Prostate gland (tissue), 2 donors: ENCODE results near the gene DLGAP1. TPM values are rescaled to one million over a fixed set of nuclear protein-coding genes. Genes with fewer than 3 reads are reported as not detected.

Source experiments
- DNase-seq: peaks from one replicate; pipeline ENCODE4 v3.0.0-alpha.2; 2019; ENCODE audit warnings: low spot score
- H3K27ac ChIP-seq, 2 donors: fragments of 200-600 bp; sonication (generic); 2 replicates each; pipeline ENCODE4 v1.5.1; 2017 to 2019
- H3K27me3 ChIP-seq: fragments of 200-600 bp; sonication (generic); replicated peaks from 2 replicates; pipeline ENCODE4 v1.5.1; 2019; ENCODE audit not compliant: insufficient read depth
- H3K36me3 ChIP-seq, 2 donors: fragments of 200-600 bp; sonication (generic); 1 replicate in 1 of 2; 2 replicates in 1 of 2; pipeline versions ENCODE4 v1.5.1 to v1.8.1; 2017 to 2019
- H3K4me1 ChIP-seq: fragments of 200-600 bp; sonication (generic); replicated peaks from 2 replicates; pipeline ENCODE4 v1.5.1; 2019
- H3K4me3 ChIP-seq, 2 donors: fragments of 200-600 bp; sonication (generic); 2 replicates each; pipeline ENCODE4 v1.5.1; 2017 to 2019
- H3K9me3 ChIP-seq: fragments of 200-600 bp; sonication (generic); 2 replicates; pipeline ENCODE4 v1.5.1; 2017
- POLR2A ChIP-seq: fragments of 450-650 bp; IDR thresholded peaks from one replicate; pipeline ENCODE4 v1.6.1; 2016; ENCODE audit warnings: antibody characterized with exemption, mild to moderate bottlenecking
- POLR2AphosphoS5 ChIP-seq: sonication (generic); formaldehyde crosslinking; IDR thresholded peaks from one replicate; pipeline ENCODE4 v1.6.1; 2017; ENCODE audit warnings: antibody characterized with exemption
- WGBS: methylation state at CpG from one replicate; pipeline ENCODE4 v1.1.5; 2018; 5-methylcytosine and 5-hydroxymethylcytosine counted together
- intact Hi-C: fragments of 100-400 bp; cut with DNase I; formaldehyde crosslinking; loops from one replicate; pipeline ENCODE4 v1.14.2; 2022
- total RNA-seq, 2 donors: library from RNA; depleted of rRNA; stranded (reverse); fragments of >200 nt; gene quantifications; one replicate each; pipeline ENCODE4 v1.1.0, GENCODE V29; 2016
- TF ChIP-seq, protein P1 (sequence below), 4 experiments: fragments of 200-600 bp in 2 of 4; fragments of 450-650 bp in 2 of 4; sonication (generic) in 2 of 4; IDR thresholded peaks; 1 replicate in 3 of 4; 2 replicates in 1 of 4; pipeline ENCODE4 v1.5.1; 2016 to 2019; ENCODE audit warnings: antibody characterized with exemption in 4 of 4, mild to moderate bottlenecking in 2 of 4, moderate library complexity in 2 of 4

Gene DLGAP1
- total RNA-seq, 2 donors from 2014 or later: 42.2 to 66.7 TPM

DNA sequence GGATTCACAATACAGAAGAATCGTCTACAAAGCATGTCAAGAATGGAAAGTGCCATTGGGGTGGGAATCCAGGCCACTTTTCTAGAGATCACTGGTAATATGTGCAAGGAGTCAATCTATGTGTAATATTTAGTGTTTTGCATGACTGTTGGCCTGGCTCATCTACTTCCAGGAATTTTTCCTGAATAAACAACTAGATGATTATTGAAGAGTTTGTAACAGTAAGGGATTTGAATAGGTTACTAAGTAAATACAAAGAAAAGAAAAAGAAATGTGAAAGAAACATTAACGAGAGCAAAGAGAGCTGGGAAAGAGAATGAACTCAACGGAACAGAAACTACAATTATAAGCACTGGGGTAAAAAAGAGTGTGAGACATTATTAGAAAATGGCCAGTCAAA lies 599.1 kb downstream of the DLGAP1 start:
- intact Hi-C loops: no loop called here
- 80% methylated on average over 3 of the region's 3 CpGs for WGBS
- no peaks in the 10 kb centered on the region for H3K27me3 ChIP-seq
- H3K36me3 ChIP-seq: no peaks in the 10 kb centered on the region
- no peak overlapping the region for H3K4me3 ChIP-seq
- H3K27ac ChIP-seq: no peak overlapping the region
- DNase-seq: no peak
- TF ChIP-seq POLR2AphosphoS5 (no peak), POLR2A (no peak)
- TF ChIP-seq, protein P1, sequence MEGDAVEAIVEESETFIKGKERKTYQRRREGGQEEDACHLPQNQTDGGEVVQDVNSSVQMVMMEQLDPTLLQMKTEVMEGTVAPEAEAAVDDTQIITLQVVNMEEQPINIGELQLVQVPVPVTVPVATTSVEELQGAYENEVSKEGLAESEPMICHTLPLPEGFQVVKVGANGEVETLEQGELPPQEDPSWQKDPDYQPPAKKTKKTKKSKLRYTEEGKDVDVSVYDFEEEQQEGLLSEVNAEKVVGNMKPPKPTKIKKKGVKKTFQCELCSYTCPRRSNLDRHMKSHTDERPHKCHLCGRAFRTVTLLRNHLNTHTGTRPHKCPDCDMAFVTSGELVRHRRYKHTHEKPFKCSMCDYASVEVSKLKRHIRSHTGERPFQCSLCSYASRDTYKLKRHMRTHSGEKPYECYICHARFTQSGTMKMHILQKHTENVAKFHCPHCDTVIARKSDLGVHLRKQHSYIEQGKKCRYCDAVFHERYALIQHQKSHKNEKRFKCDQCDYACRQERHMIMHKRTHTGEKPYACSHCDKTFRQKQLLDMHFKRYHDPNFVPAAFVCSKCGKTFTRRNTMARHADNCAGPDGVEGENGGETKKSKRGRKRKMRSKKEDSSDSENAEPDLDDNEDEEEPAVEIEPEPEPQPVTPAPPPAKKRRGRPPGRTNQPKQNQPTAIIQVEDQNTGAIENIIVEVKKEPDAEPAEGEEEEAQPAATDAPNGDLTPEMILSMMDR (IDR thresholded peaks at IDR 0.05): no peak
- H3K4me1 ChIP-seq: no peaks in the 10 kb centered on the region
- H3K9me3 ChIP-seq: no peaks in the 10 kb centered on the region

DNA sequence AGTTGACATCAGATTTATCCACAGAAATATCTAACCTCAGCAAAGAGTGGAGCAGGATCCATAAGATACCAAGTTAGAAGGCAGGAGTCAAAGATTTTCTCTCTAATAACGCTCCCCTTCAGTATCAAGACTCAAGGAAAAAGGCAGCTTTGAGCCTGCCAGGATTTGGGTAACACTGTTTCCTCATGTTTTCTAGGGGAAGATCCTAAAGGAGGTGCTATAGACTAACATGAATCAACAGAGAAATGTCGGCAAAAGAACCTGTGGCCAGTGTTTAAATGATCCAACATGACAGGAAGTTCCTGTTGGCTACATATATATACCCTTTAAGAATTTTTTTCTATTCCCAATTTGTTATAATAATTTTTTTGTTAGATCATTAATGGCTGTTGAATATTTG lies 602.8 kb downstream of the DLGAP1 start:
- Histone ChIP-seq H3K4me3 (no peak overlapping the region), H3K9me3 (no peaks in the 10 kb centered on the region), H3K27ac (no peak overlapping the region), H3K27me3 (no peaks in the 10 kb centered on the region), H3K4me1 (no peaks in the 10 kb centered on the region), H3K36me3 (no peaks in the 10 kb centered on the region)
- no peak for DNase-seq
- intact Hi-C loops: no loop called here
- 81% methylated on average over 2 of the region's 2 CpGs for WGBS
- TF ChIP-seq, protein P1 (IDR thresholded peaks at IDR 0.05): no peak
- TF ChIP-seq POLR2A (no peak), POLR2AphosphoS5 (no peak)

DNA sequence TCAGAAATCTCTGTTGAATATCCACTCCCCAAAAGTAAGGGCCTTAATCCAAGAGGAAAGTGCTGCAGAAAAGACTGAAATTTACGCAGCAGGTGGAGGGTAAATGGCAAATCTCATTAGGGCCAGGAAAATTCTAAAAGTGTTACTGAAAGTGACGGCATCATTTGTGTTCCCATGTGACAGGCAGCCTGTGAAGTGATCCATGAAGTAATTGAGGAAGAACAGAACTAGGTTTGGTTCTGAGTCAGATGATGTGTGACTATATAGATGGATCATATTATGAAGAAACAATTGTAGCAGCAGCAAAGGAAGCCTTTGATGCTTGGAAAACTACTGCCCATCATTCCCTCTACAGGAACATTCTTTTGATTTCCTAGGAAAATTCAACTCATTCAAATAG lies 603.9 kb downstream of the DLGAP1 start:
- no peaks in the 10 kb centered on the region for H3K9me3 ChIP-seq
- no peak overlapping the region for H3K4me3 ChIP-seq
- no peak for TF ChIP-seq POLR2A
- TF ChIP-seq POLR2AphosphoS5: no peak
- TF ChIP-seq, protein P1 (IDR thresholded peaks at IDR 0.05): no peak
- no peak overlapping the region for H3K27ac ChIP-seq
- intact Hi-C loops: no loop called here
- WGBS: 92% methylated on average over 2 of the region's 2 CpGs
- H3K27me3 ChIP-seq: no peaks in the 10 kb centered on the region
- H3K36me3 ChIP-seq: no peaks in the 10 kb centered on the region
- no peak for DNase-seq
- no peaks in the 10 kb centered on the region for H3K4me1 ChIP-seq

DNA sequence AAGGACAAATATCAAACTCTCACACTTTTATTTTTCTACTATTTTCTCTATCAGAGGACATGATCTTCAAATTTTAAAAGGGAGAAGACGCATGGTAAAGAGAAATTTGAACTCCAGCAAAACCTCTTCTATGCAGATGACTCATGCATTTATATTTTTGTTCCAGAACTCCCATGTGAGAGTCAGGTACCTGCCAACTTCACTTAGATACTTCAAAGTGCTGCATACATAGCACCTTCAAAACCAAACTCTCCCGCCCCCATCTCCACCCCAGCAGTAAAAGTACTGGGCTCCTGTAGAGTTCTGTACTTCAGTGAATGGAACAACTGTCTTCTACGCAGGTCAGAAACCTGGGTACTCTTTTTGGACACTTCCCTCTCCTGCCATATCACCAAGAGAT lies 606.8 kb downstream of the DLGAP1 start:
- no peaks in the 10 kb centered on the region for H3K9me3 ChIP-seq
- H3K27me3 ChIP-seq: no peaks in the 10 kb centered on the region
- TF ChIP-seq POLR2AphosphoS5 (no peak), POLR2A (no peak)
- TF ChIP-seq, protein P1 (IDR thresholded peaks at IDR 0.05): no peak
- DNase-seq: no peak
- no peaks in the 10 kb centered on the region for H3K4me1 ChIP-seq
- H3K4me3 ChIP-seq: no peak overlapping the region
- 63% methylated on average over 3 of the region's 3 CpGs for WGBS
- no peaks in the 10 kb centered on the region for H3K36me3 ChIP-seq
- intact Hi-C loops: no loop called here
- H3K27ac ChIP-seq: no peak overlapping the region

DNA sequence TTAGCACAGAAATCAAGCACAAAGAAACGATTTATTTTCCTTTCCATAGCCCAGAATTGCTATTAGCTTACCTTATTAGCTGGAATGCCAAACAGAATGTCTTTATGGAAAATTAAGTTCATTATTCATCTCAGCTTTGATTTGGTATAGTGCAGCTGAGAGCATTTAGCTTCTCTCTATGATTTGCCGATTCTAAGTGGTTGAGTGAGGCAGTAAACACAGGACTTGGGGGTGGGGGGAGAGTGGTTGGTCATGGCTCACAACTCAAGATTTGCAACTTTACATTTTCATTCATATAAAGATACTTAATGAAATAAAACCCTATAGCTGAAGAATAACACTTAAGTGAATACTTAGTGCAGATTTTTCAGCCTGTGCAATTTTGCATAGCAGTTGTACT lies 609.9 kb downstream of the DLGAP1 start:
- intact Hi-C loops: no loop called here
- 64% methylated on average over 2 of the region's 2 CpGs for WGBS
- H3K4me3 ChIP-seq: no peak overlapping the region
- no peaks in the 10 kb centered on the region for H3K9me3 ChIP-seq
- no peaks in the 10 kb centered on the region for H3K4me1 ChIP-seq
- TF ChIP-seq, protein P1 (IDR thresholded peaks at IDR 0.05): no peak
- TF ChIP-seq POLR2AphosphoS5 (no peak), POLR2A (no peak)
- DNase-seq: no peak
- H3K27me3 ChIP-seq: no peaks in the 10 kb centered on the region
- no peak overlapping the region for H3K27ac ChIP-seq
- H3K36me3 ChIP-seq: no peaks in the 10 kb centered on the region
